Measurements from ENCODE around the gene CLEC4G. TPM values are rescaled to one million over a fixed set of nuclear protein-coding genes. Genes with fewer than 3 reads are reported as not detected.

The CLEC4G gene
- total RNA-seq (2022; extraction: Qiagen RNA extraction), result not detected in 5 replicates

GRCh38 chr19:7732045-7732444 lies at the start of gene CLEC4G:
CLEC4G (minus strand) TSS chr19:7732110; CDS start chr19:7732102, 8 bp downstream.

GRCh38 chr19:7762719-7763293 lies 30.9 kb upstream of the CLEC4G start, which contains the start of gene CLEC4M:
CLEC4M (plus strand) TSS chr19:7763243; CDS start chr19:7763267, 24 bp downstream.

DNA sequence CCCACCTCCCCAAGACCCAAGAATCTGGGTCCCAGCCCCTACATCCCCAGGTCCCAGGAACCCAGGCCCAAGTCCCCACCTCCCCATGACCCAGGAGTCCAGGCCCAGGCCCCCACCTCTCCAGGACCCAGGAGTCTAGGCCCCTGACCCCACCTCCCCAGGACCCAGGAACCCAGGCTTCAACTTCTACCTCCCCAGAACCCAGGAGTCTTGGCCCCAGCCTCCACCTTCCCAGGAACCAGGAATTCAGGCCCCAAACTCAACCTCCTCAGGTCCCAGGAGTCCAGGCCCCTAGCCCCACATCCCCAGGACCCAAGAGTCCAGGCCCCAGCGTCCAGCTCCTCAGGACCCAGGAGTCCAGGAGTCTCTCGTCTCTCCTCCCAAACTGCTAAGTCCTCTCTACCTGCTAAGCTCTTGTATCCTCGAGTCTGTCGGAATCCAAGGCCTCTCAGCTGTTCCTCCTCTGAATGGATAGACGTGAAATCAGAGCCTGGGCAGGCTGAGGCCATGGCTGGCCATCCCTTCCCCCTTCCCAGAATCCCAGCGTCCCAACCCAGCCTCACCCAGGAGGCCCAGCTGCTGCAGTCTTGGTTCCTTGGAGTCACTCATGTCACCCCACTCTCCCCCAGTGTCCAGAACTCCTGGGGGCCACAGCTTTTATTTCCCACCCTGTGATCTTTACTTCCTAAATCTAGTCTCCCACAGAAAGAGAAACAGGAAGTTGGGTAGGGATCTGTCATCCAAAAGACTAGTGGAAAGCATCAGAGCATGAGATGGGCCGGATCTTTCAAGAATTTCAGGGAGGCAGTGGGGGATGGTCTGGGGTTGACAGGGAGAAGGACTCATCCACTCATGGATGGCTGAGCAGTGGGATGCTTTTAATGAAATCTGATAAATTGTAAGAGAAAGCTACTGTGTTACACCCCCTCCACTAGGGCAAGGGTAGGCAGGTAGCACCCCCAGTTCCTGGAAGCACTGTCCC lies 15.3 kb upstream of the CLEC4G start, which contains the start of gene CD209:
CD209 (minus strand) TSS at position 632 of the 982 bp plus-strand sequence; CDS start at position 609, 23 bp downstream.

GRCh38 chr19:7701654-7702457 lies 30.1 kb downstream of the CLEC4G start, which contains the start of gene FCER2:
FCER2 (minus strand) TSS chr19:7702131; CDS start chr19:7699760, 2,371 bp downstream.

GRCh38 chr19:7680606-7681339 lies 51.1 kb downstream of the CLEC4G start, which contains the start of gene TRAPPC5:
TRAPPC5 (plus strand) TSS chr19:7680833; CDS start chr19:7682254, 1,421 bp downstream.

Other genes starting within 250 kb of the CLEC4G start
- 1.3 to 2.6 TPM (median 2.1 TPM) in 5 replicates for gene PEX11G, start 243.1 kb downstream of the CLEC4G start, total RNA-seq (2022; extraction: Qiagen RNA extraction)
- gene ZNF358, start 216.0 kb downstream of the CLEC4G start, total RNA-seq (2022; extraction: Qiagen RNA extraction), result 17.1 to 19.2 TPM (median 18.1 TPM) in 5 replicates
- 9.7 to 13.4 TPM (median 12.8 TPM) in 5 replicates for gene MCOLN1, start 209.5 kb downstream of the CLEC4G start, total RNA-seq (2022; extraction: Qiagen RNA extraction)
- gene PNPLA6, start 196.4 kb downstream of the CLEC4G start, total RNA-seq (2022; extraction: Qiagen RNA extraction), result 27.9 to 37.9 TPM (median 34.0 TPM) in 5 replicates
- 3.1 to 5.6 TPM (median 4.4 TPM) in 5 replicates for gene CAMSAP3, start 136.2 kb downstream of the CLEC4G start, total RNA-seq (2022; extraction: Qiagen RNA extraction)
- 21.3 to 29.6 TPM (median 29.3 TPM) in 5 replicates for gene XAB2, start 102.6 kb downstream of the CLEC4G start, total RNA-seq (2022; extraction: Qiagen RNA extraction)
- gene PET100, start 102.3 kb downstream of the CLEC4G start, total RNA-seq (2022; extraction: Qiagen RNA extraction), result 51.2 to 68.8 TPM (median 52.9 TPM) in 5 replicates
- gene PCP2, start 98.4 kb downstream of the CLEC4G start, total RNA-seq (2022; extraction: Qiagen RNA extraction), result 0.22 to 0.26 TPM in 2 of 5 replicates, not detected in the others
- 32.2 to 44.6 TPM (median 42.6 TPM) in 5 replicates for gene STXBP2, start 95.0 kb downstream of the CLEC4G start, total RNA-seq (2022; extraction: Qiagen RNA extraction)
- not detected in 5 replicates for gene RETN, start 63.1 kb downstream of the CLEC4G start, total RNA-seq (2022; extraction: Qiagen RNA extraction)
- gene MCEMP1, start 55.0 kb downstream of the CLEC4G start, total RNA-seq (2022; extraction: Qiagen RNA extraction), result not detected in 5 replicates
- gene TRAPPC5, start 51.3 kb downstream of the CLEC4G start, total RNA-seq (2022; extraction: Qiagen RNA extraction), result 43.7 to 109 TPM (median 104 TPM) in 5 replicates
- not detected in 5 replicates for gene FCER2, start 30.0 kb downstream of the CLEC4G start, total RNA-seq (2022; extraction: Qiagen RNA extraction)
- gene CD209, start 15.4 kb upstream of the CLEC4G start, total RNA-seq (2022; extraction: Qiagen RNA extraction), result not detected in 5 replicates
- not detected in 5 replicates for gene CLEC4M, start 31.1 kb upstream of the CLEC4G start, total RNA-seq (2022; extraction: Qiagen RNA extraction)
- gene EVI5L, start 98.1 kb upstream of the CLEC4G start, total RNA-seq (2022; extraction: Qiagen RNA extraction), result 1.2 to 2.1 TPM (median 1.6 TPM) in 5 replicates
- 0.22 to 0.48 TPM (median 0.37 TPM) in 5 replicates for gene PRR36, start 142.3 kb upstream of the CLEC4G start, total RNA-seq (2022; extraction: Qiagen RNA extraction)
- 4.9 to 7.9 TPM (median 6.4 TPM) in 5 replicates for gene LRRC8E, start 156.4 kb upstream of the CLEC4G start, total RNA-seq (2022; extraction: Qiagen RNA extraction)
- gene MAP2K7, start 171.8 kb upstream of the CLEC4G start, total RNA-seq (2022; extraction: Qiagen RNA extraction), result 12.3 to 18.3 TPM (median 17.0 TPM) in 5 replicates
- gene TGFBR3L, start 182.7 kb upstream of the CLEC4G start, total RNA-seq (2022; extraction: Qiagen RNA extraction), result 0.73 to 2.3 TPM (median 2.1 TPM) in 5 replicates
- gene SNAPC2, start 188.2 kb upstream of the CLEC4G start, total RNA-seq (2022; extraction: Qiagen RNA extraction), result 20.5 to 32.0 TPM (median 30.8 TPM) in 5 replicates
- 8.5 to 24.3 TPM (median 22.2 TPM) in 5 replicates for gene CTXN1, start 194.0 kb upstream of the CLEC4G start, total RNA-seq (2022; extraction: Qiagen RNA extraction)
- 26.8 to 32.5 TPM (median 29.3 TPM) in 5 replicates for gene TIMM44, start 211.6 kb upstream of the CLEC4G start, total RNA-seq (2022; extraction: Qiagen RNA extraction)

Measured in A549 treated with CORT108297 at 1 μM for 4 hours (cell line).